Colonic mucosa (tissue), 4 donors: ENCODE results near the gene OR6B3. TPM values are rescaled to one million over a fixed set of nuclear protein-coding genes. Genes with fewer than 3 reads are reported as not detected.

ENCODE experiments used
- DNase-seq: peaks from one replicate; pipeline ENCODE4 v3.0.0-alpha.2; 2020
- H3K27ac ChIP-seq: fragments of 200-600 bp; one replicate; pipeline ENCODE4 v1.8.0; 2021
- H3K27me3 ChIP-seq: fragments of 200-600 bp; one replicate; pipeline ENCODE4 v1.8.0; 2021
- H3K36me3 ChIP-seq: fragments of 200-600 bp; one replicate; pipeline ENCODE4 v1.8.0; 2021
- H3K4me1 ChIP-seq: fragments of 200-600 bp; one replicate; pipeline ENCODE4 v1.8.0; 2021; ENCODE audit warnings: mild to moderate bottlenecking
- H3K4me3 ChIP-seq: fragments of 200-600 bp; one replicate; pipeline ENCODE4 v1.8.0; 2021
- H3K9ac ChIP-seq, 2 donors: one replicate each; pipeline ENCODE4 v1.7.0; 2013; ENCODE audit warnings: control low read depth in 2 of 2, low read depth in 2 of 2, low read length in 2 of 2
- H3K9me3 ChIP-seq: fragments of 200-600 bp; one replicate; pipeline ENCODE4 v1.8.0; 2021
- intact Hi-C: fragments of 100-400 bp; cut with DNase I; formaldehyde crosslinking; loops from one replicate; pipeline ENCODE4 v1.14.1; 2022
- total RNA-seq, 2 donors: library from RNA; stranded (reverse); fragmentation: NEBNext Ultra II Directional in 1 of 2; extraction: Animal tissue kit (Norgen Biotek cat#: 25700) in 1 of 2; gene quantifications; one replicate each; pipeline ENCODE4 v1.2.1, GENCODE V29; 2021
- TF ChIP-seq, protein P1 (sequence below): fragments of 200-600 bp; IDR thresholded peaks from one replicate; pipeline ENCODE4 v1.8.0; 2022; ENCODE audit warnings: antibody characterized with exemption, mild to moderate bottlenecking
- donor health status: healthy.
- donor health status: DM: no; HTN: no; CAD: no.
- donor health status: DM: no; HTN: no; CAD: no.

Gene OR6B3
- total RNA-seq, 2 donors from 2014 or later: not detected

DNA sequence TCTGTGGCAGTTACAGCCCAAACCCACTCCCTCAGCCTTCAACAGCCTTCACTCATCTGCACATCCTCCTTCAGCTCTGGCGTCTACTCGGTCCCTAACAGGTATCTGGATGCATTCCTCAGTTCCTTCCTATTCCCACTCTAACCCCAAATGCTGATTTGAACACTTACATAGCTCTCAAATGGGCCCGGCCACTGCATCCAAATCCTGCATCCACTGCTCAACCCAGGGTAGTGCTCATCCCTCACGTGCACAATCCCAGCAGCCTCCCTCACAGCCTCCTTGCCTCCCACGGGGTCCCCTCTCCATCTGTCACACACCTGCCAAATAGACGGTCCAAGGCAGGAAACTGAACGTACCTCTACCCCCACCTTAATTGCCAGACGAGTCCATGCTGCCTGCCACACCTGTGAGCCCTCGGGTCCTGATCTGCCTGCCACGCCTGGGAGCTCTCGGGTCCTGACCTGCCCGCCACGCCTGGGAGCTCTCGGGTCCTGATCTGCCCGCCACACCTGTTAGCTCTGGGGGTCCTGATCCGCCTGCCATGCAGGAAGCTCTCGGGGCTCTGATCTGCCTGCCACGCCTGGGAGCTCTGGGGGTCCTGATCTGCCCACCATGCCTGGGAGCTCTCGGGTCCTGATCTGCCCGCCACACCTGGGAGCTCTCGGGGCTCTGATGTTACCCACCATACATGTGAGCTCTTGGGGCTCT is 9.9 kb downstream of the OR6B3 start:
- TF ChIP-seq, protein P1, sequence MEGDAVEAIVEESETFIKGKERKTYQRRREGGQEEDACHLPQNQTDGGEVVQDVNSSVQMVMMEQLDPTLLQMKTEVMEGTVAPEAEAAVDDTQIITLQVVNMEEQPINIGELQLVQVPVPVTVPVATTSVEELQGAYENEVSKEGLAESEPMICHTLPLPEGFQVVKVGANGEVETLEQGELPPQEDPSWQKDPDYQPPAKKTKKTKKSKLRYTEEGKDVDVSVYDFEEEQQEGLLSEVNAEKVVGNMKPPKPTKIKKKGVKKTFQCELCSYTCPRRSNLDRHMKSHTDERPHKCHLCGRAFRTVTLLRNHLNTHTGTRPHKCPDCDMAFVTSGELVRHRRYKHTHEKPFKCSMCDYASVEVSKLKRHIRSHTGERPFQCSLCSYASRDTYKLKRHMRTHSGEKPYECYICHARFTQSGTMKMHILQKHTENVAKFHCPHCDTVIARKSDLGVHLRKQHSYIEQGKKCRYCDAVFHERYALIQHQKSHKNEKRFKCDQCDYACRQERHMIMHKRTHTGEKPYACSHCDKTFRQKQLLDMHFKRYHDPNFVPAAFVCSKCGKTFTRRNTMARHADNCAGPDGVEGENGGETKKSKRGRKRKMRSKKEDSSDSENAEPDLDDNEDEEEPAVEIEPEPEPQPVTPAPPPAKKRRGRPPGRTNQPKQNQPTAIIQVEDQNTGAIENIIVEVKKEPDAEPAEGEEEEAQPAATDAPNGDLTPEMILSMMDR: no peak
- intact Hi-C loops: no loop called here
- no peak overlapping the region for H3K4me3 ChIP-seq
- H3K27ac ChIP-seq: no peak overlapping the region
- no peaks in the 10 kb centered on the region for H3K36me3 ChIP-seq
- H3K4me1 ChIP-seq: no peaks in the 10 kb centered on the region
- no peak for DNase-seq
- H3K9me3 ChIP-seq: no peaks in the 10 kb centered on the region
- H3K9ac ChIP-seq: no peak overlapping the region
- H3K27me3 ChIP-seq: no peaks in the 10 kb centered on the region

GRCh38 chr2:240042740-240043139 is 10.6 kb downstream of the OR6B3 start:
- Histone ChIP-seq H3K4me3 (no peak overlapping the region), H3K9me3 (no peaks in the 10 kb centered on the region), H3K27me3 (no peaks in the 10 kb centered on the region), H3K36me3 (no peaks in the 10 kb centered on the region), H3K27ac (no peak overlapping the region), H3K4me1 (no peaks in the 10 kb centered on the region), H3K9ac (no peak overlapping the region)
- no peak for DNase-seq
- intact Hi-C loops: no loop called here
- TF ChIP-seq, protein P1: no peak

DNA sequence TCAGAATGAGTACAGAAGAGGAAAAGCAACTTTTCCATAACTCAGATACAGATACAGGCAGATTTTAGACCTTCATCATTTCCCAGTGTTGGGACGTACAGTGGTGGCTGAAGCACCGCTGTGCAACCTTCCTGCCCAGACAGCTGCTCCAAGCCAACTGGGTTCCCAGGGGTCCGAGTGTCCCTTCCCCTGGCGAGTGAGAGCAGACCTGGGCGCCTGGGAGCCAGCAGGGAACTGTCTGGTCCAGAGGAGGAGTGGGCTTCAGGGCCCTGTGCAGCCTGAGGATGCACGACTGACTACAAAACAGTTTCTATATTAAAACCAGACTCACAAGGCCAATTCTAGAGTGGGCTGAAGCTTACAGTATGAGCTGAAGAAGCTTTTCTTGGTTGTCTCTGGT is 12.0 kb downstream of the OR6B3 start:
- Histone ChIP-seq H3K4me3 (no peak overlapping the region), H3K9ac (no peak overlapping the region), H3K27ac (no peak overlapping the region), H3K4me1 (no peaks in the 10 kb centered on the region), H3K36me3 (no peaks in the 10 kb centered on the region), H3K9me3 (no peaks in the 10 kb centered on the region), H3K27me3 (no peaks in the 10 kb centered on the region)
- DNase-seq: no peak
- intact Hi-C loops: no loop called here
- TF ChIP-seq, protein P1: no peak

- intact Hi-C loops: no loop called here
- Histone ChIP-seq H3K36me3 (no peaks in the 10 kb centered on the region), H3K4me1 (no peaks in the 10 kb centered on the region)
Observed at GRCh38 chr2:240037358-240037757, 16.0 kb downstream of the OR6B3 start.

GRCh38 chr2:240033330-240033678 is 20.0 kb downstream of the OR6B3 start:
- Histone ChIP-seq H3K36me3 (no peaks in the 10 kb centered on the region), H3K4me1 (no peaks in the 10 kb centered on the region), H3K27ac (no peak overlapping the region), H3K27me3 (no peaks in the 10 kb centered on the region), H3K9ac (no peak overlapping the region), H3K4me3 (no peak overlapping the region), H3K9me3 (no peaks in the 10 kb centered on the region)
- intact Hi-C loops: no loop called here
- DNase-seq: no peak
- TF ChIP-seq, protein P1: no peak

More at GRCh38 chr2:240037358-240037757, 16.0 kb downstream of the OR6B3 start:
- Histone ChIP-seq H3K9me3 (no peaks in the 10 kb centered on the region), H3K9ac (no peak overlapping the region), H3K27me3 (no peaks in the 10 kb centered on the region), H3K4me3 (no peak overlapping the region), H3K27ac (no peak overlapping the region)
- no peak for DNase-seq
- TF ChIP-seq, protein P1: no peak
